Heart left ventricle (tissue), 16 donors: ENCODE data around the gene MUC6. TPM values are rescaled to one million over a fixed set of nuclear protein-coding genes. Genes with fewer than 3 reads are reported as not detected.

ENCODE experiments used
- ATAC-seq, 4 donors: fragments of 200-7000 bp; cut with Tn5 transposase; one replicate each; pipeline ENCODE4 v1.9.1; 2020 to 2022; ENCODE audit warnings: moderate library complexity in 4 of 4, mild to moderate bottlenecking in 3 of 4, moderate number of reproducible peaks in 1 of 4
- DNase-seq, 5 donors: peaks; one replicate each; pipeline ENCODE4 v3.0.0-alpha.2; 2020
- H3K27ac ChIP-seq, 12 donors: fragments of 200-600 bp; sonication (generic) in 4 of 12; one replicate each; pipeline versions ENCODE4 v1.5.0 to v1.8.0; 2016 to 2022; ENCODE audit warnings: mild to moderate bottlenecking in 2 of 12
- H3K27me3 ChIP-seq, 9 donors: fragments of 200-600 bp; sonication (generic) in 2 of 9; one replicate each; pipeline versions ENCODE4 v1.5.1 to v1.8.0; 2016 to 2022; ENCODE audit warnings: mild to moderate bottlenecking in 3 of 9
- H3K36me3 ChIP-seq, 9 donors: fragments of 200-600 bp; sonication (generic) in 2 of 9; one replicate each; pipeline versions ENCODE4 v1.5.0 to v1.8.0; 2018 to 2022; ENCODE audit warnings: mild to moderate bottlenecking in 2 of 9
- H3K4me1 ChIP-seq, 12 donors: fragments of 200-600 bp; sonication (generic) in 4 of 12; one replicate each; pipeline versions ENCODE4 v1.5.0 to v1.8.0; 2016 to 2022; ENCODE audit warnings: mild to moderate bottlenecking in 3 of 12
- H3K4me3 ChIP-seq, 12 donors: fragments of 200-600 bp; sonication (generic) in 4 of 12; one replicate each; pipeline versions ENCODE4 v1.5.0 to v1.8.0; 2017 to 2022; ENCODE audit warnings: mild to moderate bottlenecking in 9 of 12, moderate library complexity in 4 of 12
- H3K9me3 ChIP-seq, 12 donors: fragments of 200-600 bp; sonication (generic) in 4 of 12; one replicate each; pipeline versions ENCODE4 v1.5.0 to v1.8.0; 2016 to 2022; ENCODE audit warnings: mild to moderate bottlenecking in 1 of 12
- CTCF ChIP-seq, 12 donors: fragments of 200-600 bp; sonication (generic) in 4 of 12; IDR thresholded peaks; one replicate each; pipeline versions ENCODE4 v1.5.0 to v1.8.0; 2018 to 2022; ENCODE audit warnings: antibody characterized with exemption in 12 of 12, mild to moderate bottlenecking in 5 of 12
- POLR2A ChIP-seq, 2 donors: fragments of 450-650 bp; IDR thresholded peaks; one replicate each; pipeline ENCODE4 v1.6.1; 2017; ENCODE audit warnings: antibody characterized with exemption in 2 of 2, mild to moderate bottlenecking in 2 of 2, moderate library complexity in 2 of 2
- WGBS, 4 donors: extraction: QIAGEN DNeasy Blood & Tissue Kit in 2 of 4; methylation state at CpG; one replicate each; pipeline versions ENCODE4 v1.1.5 to v1.1.7; 2013 to 2018; 5-methylcytosine and 5-hydroxymethylcytosine counted together
- intact Hi-C, 10 donors: fragments of 100-400 bp; cut with DNase I; formaldehyde crosslinking; loops; one replicate each; pipeline versions ENCODE4 v1.11.1 to v1.14.2; 2022
- polyA plus RNA-seq, 2 donors: library from polyadenylated mRNA; stranded (reverse); fragments of 200-250 nt; gene quantifications; one replicate each; pipeline ENCODE4 v1.2.3, GENCODE V29; 2013
- total RNA-seq, 9 donors: library from RNA; depleted of rRNA in 2 of 9; stranded (reverse); fragments of >200 nt in 2 of 9; fragmentation: NEBNext Ultra II Directional in 3 of 9; extraction: Animal tissue kit (Norgen Biotek cat#: 25700) in 3 of 9; gene quantifications; one replicate each; pipeline versions ENCODE4 v1.1.0 to v1.2.4, GENCODE V29; 2016 to 2023
- donor health status: ischemic (EF 13 %, LVEDD 7.1; RV severe dilation, severe dysfunction).
- donor health status: healthy with polysubstance abuse.
- donor health status: DM: no; HTN: yes; CAD: no.
- donor health status: DM: no; HTN: no; CAD: no.
- donor health status: ischemic (EF 25% LVEDD 6.9; RV normal size, moderate dysfunction).
- donor health status: ischemic (EF 25% LVEDD 5.7; RV mildly dilated, moderate dysfunction).
- donor health status: healthy.
- donor health status: DM: yes; HTN: yes; CAD: no.
- donor health status: ischemic (EF 35%, LVEDD 5.7; RV mildly dilated, moderate dysfunction).
- donor health status: nonischemic (EF 11% LVEDD 7.7; RV severe dilation, severe dysfunction).
- donor health status: DM: yes; HTN: yes; CAD: no.
- donor health status: PGD.
- donor health status: ischemic (EF 29% LVEDD 5.4; RV normal size, mild dysfunction).
- donor health status: nonischemic (EF 23%, LVEDD 6.1; RV moderate dilation, normal function).

The MUC6 gene
- total and polyA plus RNA-seq, 11 donors, result 0.04 to 0.06 TPM; not detected in 9

GRCh38 chr11:1036931-1037330 is 413 bp upstream of the MUC6 start:
- WGBS, 4 donors, result 46 to 80% (median 51%) methylated on average over 5 to 13 of the region's 13 CpGs
- Histone ChIP-seq H3K4me1 (peaks cover 0 to 4% (median 0%) of the 10 kb centered on the region in 12 donors), H3K27me3 (peaks cover 2 to 38% (median 17%) of the 10 kb centered on the region in 9 donors), H3K9me3 (no peaks in the 10 kb centered on the region), H3K36me3 (no peaks in the 10 kb centered on the region), H3K4me3 (no peak overlapping the region), H3K27ac (no peak overlapping the region)
- intact Hi-C loops, result no loop called here
- ATAC-seq (no peak), DNase-seq (no peak)
- no peak for TF ChIP-seq POLR2A (IDR thresholded peaks at IDR 0.05)
- TF ChIP-seq CTCF (IDR thresholded peaks at IDR 0.05), result no peak

- peaks cover 0 to 4% (median 0%) of the 10 kb centered on the region in 12 donors for H3K4me1 ChIP-seq
- WGBS, 4 donors, result 77 to 84% (median 80%) methylated on average over 19 to 29 of the region's 29 CpGs
- H3K4me3 ChIP-seq, result no peak overlapping the region
- intact Hi-C loops, result no loop called here
- no peak for ATAC-seq
- H3K9me3 ChIP-seq, result no peaks in the 10 kb centered on the region
- no peak overlapping the region for H3K27ac ChIP-seq
- no peak for DNase-seq
- TF ChIP-seq POLR2A (IDR thresholded peaks at IDR 0.05) (no peak), CTCF (IDR thresholded peaks at IDR 0.05) (no peak)
- H3K36me3 ChIP-seq, result no peaks in the 10 kb centered on the region
- H3K27me3 ChIP-seq, result peaks cover 0 to 32% (median 12%) of the 10 kb centered on the region in 9 donors
These were observed 788 bp downstream of the MUC6 start for GRCh38 chr11:1035577-1036283.

GRCh38 chr11:1034456-1035295 is 1.8 kb downstream of the MUC6 start:
- no peaks in the 10 kb centered on the region for H3K9me3 ChIP-seq
- intact Hi-C loops, result no loop called here
- H3K4me1 ChIP-seq, result peaks cover 0 to 4% (median 0%) of the 10 kb centered on the region in 12 donors
- H3K27ac ChIP-seq, result no peak overlapping the region
- peaks cover 0 to 32% (median 12%) of the 10 kb centered on the region in 9 donors for H3K27me3 ChIP-seq
- 76 to 80% (median 78%) methylated on average over 9 to 39 of the region's 39 CpGs for WGBS, 4 donors
- H3K36me3 ChIP-seq, result no peaks in the 10 kb centered on the region
- ATAC-seq (no peak), DNase-seq (no peak)
- no peak overlapping the region for H3K4me3 ChIP-seq
- TF ChIP-seq CTCF (IDR thresholded peaks at IDR 0.05), result no peak
- TF ChIP-seq POLR2A (IDR thresholded peaks at IDR 0.05), result no peak

GRCh38 chr11:1034001-1034400 is 2.5 kb downstream of the MUC6 start:
- ATAC-seq, result no peak
- intact Hi-C loops, result no loop called here
- TF ChIP-seq POLR2A (IDR thresholded peaks at IDR 0.05) (no peak), CTCF (IDR thresholded peaks at IDR 0.05) (no peak)
- H3K27me3 ChIP-seq, result peaks cover 0 to 32% (median 12%) of the 10 kb centered on the region in 9 donors
- WGBS, 4 donors, result 78 to 94% (median 86%) methylated on average over 5 to 8 of the region's 8 CpGs
- no peak overlapping the region for H3K4me3 ChIP-seq
- no peak for DNase-seq
- peaks cover 0 to 4% (median 0%) of the 10 kb centered on the region in 12 donors for H3K4me1 ChIP-seq
- H3K9me3 ChIP-seq, result no peaks in the 10 kb centered on the region
- no peak overlapping the region for H3K27ac ChIP-seq
- H3K36me3 ChIP-seq, result no peaks in the 10 kb centered on the region
